OCI-LY3 (cell line): ENCODE data around the gene PDXK.

ENCODE experiments used
- H2AFZ ChIP-seq: fragments of 200-600, 300-600 bp; shearing (Covaris generic); 2 replicates; pipeline ENCODE4 v1.6.0; 2014; ENCODE audit warnings: antibody characterized with exemption, low read depth, low read length
- H3K27ac ChIP-seq: fragments of 200-600, 300-600 bp; sonication (generic); 2 replicates; pipeline ENCODE4 v1.5.1; 2014; ENCODE audit warnings: mild to moderate bottlenecking, low read length, moderate library complexity, mixed read lengths
- H3K27me3 ChIP-seq: fragments of 200-600, 300-600 bp; sonication (generic); 2 replicates; pipeline ENCODE4 v1.6.1; 2014; ENCODE audit warnings: low read depth, low read length, mixed read lengths
- H3K36me3 ChIP-seq: fragments of 200-600, 300-600 bp; sonication (generic); replicated peaks from 2 replicates; pipeline ENCODE3; 2014; ENCODE audit warnings: low read depth, low read length, mixed read lengths
- H3K4me1 ChIP-seq: fragments of 300-600, 200-600 bp; sonication (generic); 2 replicates; pipeline ENCODE4 v1.6.1; 2014; ENCODE audit warnings: low read length, mixed read lengths
- H3K4me2 ChIP-seq: fragments of 200-600, 300-600 bp; sonication (generic); 2 replicates; pipeline ENCODE4 v1.6.1; 2014; ENCODE audit warnings: low read length, mixed read lengths
- H3K4me3 ChIP-seq: fragments of 300-600, 200-600 bp; sonication (generic); 2 replicates; pipeline ENCODE4 v1.5.1; 2014; ENCODE audit warnings: antibody characterized with exemption, mild to moderate bottlenecking, low read length, moderate library complexity
- H3K79me2 ChIP-seq: fragments of 300-600, 200-600 bp; shearing (Covaris generic); 2 replicates; pipeline ENCODE4 v1.6.1; 2014; ENCODE audit warnings: mild to moderate bottlenecking, low read length, mixed read lengths
- H3K9ac ChIP-seq: fragments of 300-600, 200-600 bp; shearing (Covaris generic); 2 replicates; pipeline ENCODE4 v1.6.0; 2014; ENCODE audit warnings: mild to moderate bottlenecking, low read length, moderate library complexity
- H3K9me3 ChIP-seq: fragments of 200-600, 300-600 bp; shearing (Covaris generic); 2 replicates; pipeline ENCODE4 v1.6.1; 2014; ENCODE audit warnings: low read length, mixed read lengths; ENCODE audit not compliant: insufficient read depth
- H4K20me1 ChIP-seq: fragments of 200-600, 300-600 bp; sonication (generic); 2 replicates; pipeline ENCODE4 v1.6.1; 2016; ENCODE audit warnings: low read length, mixed read lengths; ENCODE audit not compliant: insufficient read depth
- EZH2phosphoT487 ChIP-seq: fragments of 200-600 bp; shearing (Covaris generic); IDR thresholded peaks from 2 replicates; pipeline ENCODE4 v1.6.1; 2018; ENCODE audit warnings: antibody characterized with exemption, mixed run types, low read depth
- TF ChIP-seq, protein P1 (sequence below): fragments of 200-600, 300-600 bp; sonication (generic); IDR thresholded peaks from 2 replicates; pipeline ENCODE4 v1.5.1; 2014; ENCODE audit warnings: antibody characterized with exemption, low read length, low read depth

Gene PDXK

DNA sequence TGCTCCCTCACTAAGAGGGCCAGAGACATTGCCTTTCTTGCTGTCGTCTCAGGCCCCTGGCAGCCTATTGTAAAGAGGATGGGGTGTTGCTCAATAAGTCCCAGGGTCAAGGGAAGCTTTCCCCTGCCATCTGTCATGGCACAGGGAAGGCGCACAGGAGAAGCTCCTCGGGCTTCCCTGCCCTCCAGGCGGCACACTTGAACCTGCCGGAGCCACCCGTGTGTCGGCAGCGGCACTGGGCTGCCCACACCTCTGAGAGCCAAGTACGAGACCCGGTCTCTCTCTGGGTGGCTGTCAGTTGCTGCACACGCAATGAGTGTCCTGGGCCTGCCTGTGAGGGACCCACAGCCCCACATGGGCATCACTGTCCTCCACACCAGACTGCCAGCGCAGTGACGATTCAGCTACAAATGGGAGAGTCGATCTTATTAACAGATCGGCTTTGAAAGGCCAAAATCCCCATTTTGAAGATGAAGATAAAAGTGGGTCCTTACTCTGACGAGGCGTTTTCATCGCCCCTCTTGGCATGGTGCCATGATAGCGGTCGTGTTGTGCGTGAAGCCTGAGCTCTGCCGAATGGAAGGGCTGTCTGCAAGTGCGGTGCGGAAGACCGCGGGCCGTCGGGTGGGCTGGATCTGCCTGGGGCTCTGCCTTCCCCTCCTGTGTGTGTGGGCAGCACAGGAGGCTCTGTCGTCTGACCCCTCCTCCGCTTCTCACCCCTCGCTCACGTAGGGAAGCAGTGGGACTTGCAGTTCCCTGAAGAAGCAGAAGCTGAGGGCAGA is 29.2 kb upstream of the PDXK start:
- Histone ChIP-seq H3K9me3 (no peaks in the 10 kb centered on the region), H3K4me3 (no peak overlapping the region), H3K36me3 (peaks cover 38% of the 10 kb centered on the region), H4K20me1 (no peaks in the 10 kb centered on the region), H3K79me2 (no peaks in the 10 kb centered on the region), H3K27ac (no peak overlapping the region), H3K27me3 (no peaks in the 10 kb centered on the region), H3K4me1 (no peaks in the 10 kb centered on the region), H3K9ac (no peak overlapping the region), H3K4me2 (no peak overlapping the region), H2AFZ (no peak overlapping the region)
- TF ChIP-seq, protein P1, sequence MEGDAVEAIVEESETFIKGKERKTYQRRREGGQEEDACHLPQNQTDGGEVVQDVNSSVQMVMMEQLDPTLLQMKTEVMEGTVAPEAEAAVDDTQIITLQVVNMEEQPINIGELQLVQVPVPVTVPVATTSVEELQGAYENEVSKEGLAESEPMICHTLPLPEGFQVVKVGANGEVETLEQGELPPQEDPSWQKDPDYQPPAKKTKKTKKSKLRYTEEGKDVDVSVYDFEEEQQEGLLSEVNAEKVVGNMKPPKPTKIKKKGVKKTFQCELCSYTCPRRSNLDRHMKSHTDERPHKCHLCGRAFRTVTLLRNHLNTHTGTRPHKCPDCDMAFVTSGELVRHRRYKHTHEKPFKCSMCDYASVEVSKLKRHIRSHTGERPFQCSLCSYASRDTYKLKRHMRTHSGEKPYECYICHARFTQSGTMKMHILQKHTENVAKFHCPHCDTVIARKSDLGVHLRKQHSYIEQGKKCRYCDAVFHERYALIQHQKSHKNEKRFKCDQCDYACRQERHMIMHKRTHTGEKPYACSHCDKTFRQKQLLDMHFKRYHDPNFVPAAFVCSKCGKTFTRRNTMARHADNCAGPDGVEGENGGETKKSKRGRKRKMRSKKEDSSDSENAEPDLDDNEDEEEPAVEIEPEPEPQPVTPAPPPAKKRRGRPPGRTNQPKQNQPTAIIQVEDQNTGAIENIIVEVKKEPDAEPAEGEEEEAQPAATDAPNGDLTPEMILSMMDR, result no peak
- no peak for TF ChIP-seq EZH2phosphoT487

DNA sequence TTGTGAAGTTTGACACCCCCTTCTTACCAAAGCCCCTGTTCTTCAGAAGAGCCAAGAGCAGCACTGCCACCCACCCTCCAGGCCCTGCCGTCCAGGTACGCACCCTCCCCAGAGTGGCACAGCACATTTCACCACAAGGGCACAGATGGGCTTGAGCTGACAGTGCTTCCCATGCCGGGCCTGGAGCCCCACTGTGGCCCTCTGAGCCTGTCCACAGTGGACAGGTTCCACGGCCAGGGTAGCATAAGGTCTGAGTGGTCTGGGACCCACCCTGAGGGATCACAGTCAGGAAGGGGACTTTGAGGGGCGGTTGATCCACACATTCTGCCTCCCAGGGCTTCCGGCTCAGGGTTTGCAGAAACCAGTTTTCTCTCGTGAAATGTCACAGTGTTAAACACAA is 28.6 kb upstream of the PDXK start:
- H2AFZ ChIP-seq, result no peak overlapping the region
- H4K20me1 ChIP-seq, result no peaks in the 10 kb centered on the region
- no peak overlapping the region for H3K4me2 ChIP-seq
- H3K36me3 ChIP-seq, result peaks cover 34% of the 10 kb centered on the region
- H3K4me3 ChIP-seq, result no peak overlapping the region
- no peak overlapping the region for H3K27ac ChIP-seq
- TF ChIP-seq EZH2phosphoT487, result no peak
- TF ChIP-seq, protein P1, result no peak
- no peak overlapping the region for H3K9ac ChIP-seq
- H3K9me3 ChIP-seq, result no peaks in the 10 kb centered on the region
- H3K27me3 ChIP-seq, result no peaks in the 10 kb centered on the region
- no peaks in the 10 kb centered on the region for H3K4me1 ChIP-seq
- H3K79me2 ChIP-seq, result no peaks in the 10 kb centered on the region

DNA sequence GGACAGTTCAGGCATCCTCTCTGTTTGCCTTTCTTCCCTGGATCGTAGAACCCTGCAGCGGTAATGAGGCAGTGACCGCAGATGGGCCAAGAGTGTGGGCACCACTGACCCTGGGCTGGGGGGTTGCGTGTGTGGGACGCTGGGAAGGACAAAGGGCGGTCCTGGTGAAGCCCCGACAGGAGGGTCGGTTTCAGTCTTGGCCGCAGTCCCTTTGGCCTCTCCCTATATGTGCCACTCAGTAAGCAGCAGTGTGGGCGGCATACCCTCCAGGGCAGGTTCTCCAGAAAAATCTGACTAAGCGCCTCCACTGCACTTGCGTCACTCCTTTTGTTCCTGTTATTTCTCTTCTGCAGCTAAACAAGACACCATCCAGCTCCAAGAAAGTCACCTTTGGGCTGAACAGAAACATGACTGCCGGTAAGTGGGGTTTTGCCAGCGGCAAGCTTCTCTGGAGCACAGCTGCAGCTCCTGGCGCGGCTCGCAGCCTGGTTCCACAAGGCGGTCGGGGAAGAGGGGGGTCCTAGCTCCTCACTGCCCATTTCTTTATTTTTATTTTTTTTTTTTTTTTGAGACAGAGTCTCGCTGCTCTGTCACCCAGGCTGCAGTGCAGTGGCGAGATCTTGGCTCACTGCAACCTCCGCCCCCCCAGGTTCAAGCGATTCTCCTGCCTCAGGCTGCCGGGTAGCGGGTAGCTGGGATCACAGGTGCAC is 27.7 kb upstream of the PDXK start:
- Histone ChIP-seq H3K4me1 (no peaks in the 10 kb centered on the region), H3K9me3 (no peaks in the 10 kb centered on the region), H3K27me3 (no peaks in the 10 kb centered on the region), H3K4me2 (no peak overlapping the region), H3K36me3 (peaks cover 38% of the 10 kb centered on the region), H3K4me3 (no peak overlapping the region), H3K79me2 (no peaks in the 10 kb centered on the region), H3K27ac (no peak overlapping the region), H4K20me1 (no peaks in the 10 kb centered on the region), H2AFZ (no peak overlapping the region), H3K9ac (no peak overlapping the region)
- TF ChIP-seq, protein P1, result no peak
- no peak for TF ChIP-seq EZH2phosphoT487

DNA sequence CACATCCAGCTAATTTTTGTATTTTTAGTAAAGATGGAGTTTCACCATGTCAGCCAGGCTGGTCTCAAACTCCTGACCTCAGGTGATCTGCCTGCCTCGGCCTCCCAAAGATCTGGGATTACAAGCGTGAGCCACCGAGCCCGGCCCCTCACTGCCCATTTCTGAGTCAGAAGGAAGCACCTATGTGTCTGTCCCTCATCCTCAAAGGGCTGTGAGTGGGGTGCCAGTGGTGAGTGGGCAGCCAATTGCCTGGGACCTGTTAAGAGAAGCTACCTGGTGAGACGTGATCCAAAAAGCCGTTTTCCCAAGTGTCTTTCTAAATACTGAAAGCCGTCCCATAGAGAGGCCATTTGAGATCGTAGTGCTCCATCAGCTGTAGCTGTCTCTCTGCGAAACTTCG is 27.1 kb upstream of the PDXK start:
- H3K9ac ChIP-seq, result no peak overlapping the region
- no peak overlapping the region for H2AFZ ChIP-seq
- H3K4me1 ChIP-seq, result no peaks in the 10 kb centered on the region
- H3K36me3 ChIP-seq, result peaks cover 38% of the 10 kb centered on the region
- no peak overlapping the region for H3K4me3 ChIP-seq
- no peak for TF ChIP-seq EZH2phosphoT487
- TF ChIP-seq, protein P1, result no peak
- H3K27me3 ChIP-seq, result no peaks in the 10 kb centered on the region
- H3K4me2 ChIP-seq, result no peak overlapping the region
- no peaks in the 10 kb centered on the region for H4K20me1 ChIP-seq
- H3K79me2 ChIP-seq, result no peaks in the 10 kb centered on the region
- H3K9me3 ChIP-seq, result no peaks in the 10 kb centered on the region
- H3K27ac ChIP-seq, result no peak overlapping the region
